Stimulated activated CD4-positive, alpha-beta T cell treated with anti-CD3 and anti-CD28 coated beads, Interleukin-4, amount 100 ng/mL, for 24 hours (primary cell): ENCODE measurements around the gene SMAD1.
"Not testable (repeated sequence)": the region's sequence is repeated elsewhere in the genome, so short reads cannot be mapped to it uniquely, and the experiment has no call there.

Source experiments
- DNase-seq: peaks from one replicate; pipeline ENCODE4 v3.0.0-alpha.2; 2020

Gene SMAD1

GRCh38 chr4:145566086-145566708 is 84.5 kb downstream of the SMAD1 start:
- DNase-seq, result no peak

- DNase-seq, result no peak
Measured at GRCh38 chr4:145566768-145567167, 85.1 kb downstream of the SMAD1 start.

- DNase-seq, result no peak
Measured at GRCh38 chr4:145567516-145567915, 85.9 kb downstream of the SMAD1 start.

- DNase-seq, result not testable (repeated sequence)
Measured at GRCh38 chr4:145574546-145574945, 92.9 kb downstream of the SMAD1 start.

GRCh38 chr4:145580906-145581305 is 99.3 kb downstream of the SMAD1 start:
- DNase-seq, result no peak

GRCh38 chr4:145583191-145584055 is 101.8 kb downstream of the SMAD1 start:
- no peak for DNase-seq

GRCh38 chr4:145587088-145587754 is 105.6 kb downstream of the SMAD1 start:
- DNase-seq, result no peak

- not testable (repeated sequence) for DNase-seq
Measured at GRCh38 chr4:145589381-145589780, 107.7 kb downstream of the SMAD1 start.

GRCh38 chr4:145589916-145590702 is 108.5 kb downstream of the SMAD1 start:
- no peak for DNase-seq

GRCh38 chr4:145602129-145602760 is 120.6 kb downstream of the SMAD1 start:
- DNase-seq, result no peak

GRCh38 chr4:145605941-145606340 is 124.3 kb downstream of the SMAD1 start:
- no peak for DNase-seq
